ENCODE measurements around the gene ARFGEF2.

The ARFGEF2 gene

GRCh38 chr20:48903705-48904104, 17.8 kb upstream of the ARFGEF2 start:
- Histone ChIP-seq H3K27ac (ENCODE audit: low read depth, low read length) (no peak overlapping the region), H2BK5ac (ENCODE audit: low read length) (no peak overlapping the region), H3K23ac (ENCODE audit: low read length) (no peak overlapping the region), H3K36me3 (ENCODE audit: control insufficient read depth, insufficient read depth, low read length) (no peaks in the 10 kb centered on the region), H3K4ac (ENCODE audit: low read depth, low read length) (no peak overlapping the region), H3K56ac (ENCODE audit: low read length) (no peak overlapping the region), H2BK15ac (replicated peaks; ENCODE audit: low read depth) (no peak overlapping the region), H2AK5ac (ENCODE audit: low read length) (no peak overlapping the region), H3K79me1 (ENCODE audit: low read length) (no peaks in the 10 kb centered on the region), H3K27me3 (ENCODE audit: insufficient read depth, low read length, poor library complexity) (no peaks in the 10 kb centered on the region), H3K9ac (ENCODE audit: low read length) (no peak overlapping the region), H4K5ac (ENCODE audit: low read length) (no peak overlapping the region), H3K4me3 (ENCODE audit: low read length) (no peak overlapping the region), H3K4me2 (ENCODE audit: low read length) (no peak overlapping the region), H3K18ac (ENCODE audit: low read length) (no peak overlapping the region), H2BK120ac (ENCODE audit: low read depth, low read length) (no peak overlapping the region), H3K4me1 (ENCODE audit: control insufficient read depth, low read depth, low read length) (peaks cover 2% of the 10 kb centered on the region), H4K8ac (ENCODE audit: low read depth, low read length) (no peak overlapping the region), H3K79me2 (ENCODE audit: control insufficient read depth, insufficient read depth, low read length) (no peaks in the 10 kb centered on the region)
- DNase-seq = no peak
- WGBS (ENCODE audit: extremely low coverage, insufficient coverage, low lambda C conversion rate) = no CpG with 5 or more reads among the region's 10 CpGs

DNA sequence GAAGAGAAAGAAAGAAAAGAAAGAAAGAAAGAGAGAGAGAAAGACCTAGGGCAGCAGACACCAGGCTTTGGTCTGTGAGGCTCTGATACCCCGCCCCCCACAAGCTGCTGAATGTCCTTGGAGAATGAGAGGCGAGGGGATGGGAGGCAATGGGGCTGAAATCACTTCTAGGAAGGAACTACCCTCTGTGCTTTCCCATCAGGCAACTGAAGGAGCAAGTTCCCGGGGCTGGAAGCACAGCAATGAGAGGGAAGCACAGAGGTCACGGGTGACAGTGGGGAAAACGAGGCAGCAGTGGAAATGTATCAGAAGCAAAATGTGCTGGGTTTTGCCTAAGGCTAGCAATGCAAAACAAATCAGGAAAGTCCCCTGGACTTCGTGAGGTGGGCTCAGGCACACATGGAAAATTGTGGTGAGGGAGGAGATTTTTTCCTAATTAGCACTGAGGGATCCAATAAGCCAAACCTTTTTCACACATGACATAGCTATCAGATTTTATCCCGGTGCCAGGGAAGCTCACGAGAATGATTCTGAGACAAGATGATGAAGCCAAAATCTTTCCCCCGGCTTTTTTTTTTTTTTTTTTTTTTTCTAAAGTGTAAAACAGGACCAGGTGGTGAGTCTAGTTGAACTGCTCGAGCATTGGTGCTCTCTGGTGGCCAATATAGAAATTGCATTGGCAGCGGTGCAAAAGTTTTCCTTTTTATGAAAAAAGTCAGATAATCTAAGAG, 16.8 kb upstream of the ARFGEF2 start:
- H3K79me1 ChIP-seq (ENCODE audit: low read length) = no peaks in the 10 kb centered on the region
- H3K18ac ChIP-seq (ENCODE audit: low read length) = no peak overlapping the region
- H3K27ac ChIP-seq (ENCODE audit: low read depth, low read length) = no peak overlapping the region
- DNase-seq = peak; percentile 74
- H2BK15ac ChIP-seq (replicated peaks; ENCODE audit: low read depth) = no peak overlapping the region
- H3K9ac ChIP-seq (ENCODE audit: low read length) = peak overlapping the region; percentile 61
- no peak overlapping the region for H3K23ac ChIP-seq (ENCODE audit: low read length)
- H4K8ac ChIP-seq (ENCODE audit: low read depth, low read length) = no peak overlapping the region
- WGBS (ENCODE audit: extremely low coverage, insufficient coverage, low lambda C conversion rate) = no CpG with 5 or more reads among the region's 11 CpGs
- H2AK5ac ChIP-seq (ENCODE audit: low read length) = no peak overlapping the region
- H3K4me3 ChIP-seq (ENCODE audit: low read length) = no peak overlapping the region
- no peaks in the 10 kb centered on the region for H3K36me3 ChIP-seq (ENCODE audit: control insufficient read depth, insufficient read depth, low read length)
- H2BK5ac ChIP-seq (ENCODE audit: low read length) = peak overlapping the region; percentile 43
- H2BK120ac ChIP-seq (ENCODE audit: low read depth, low read length) = no peak overlapping the region
- H3K56ac ChIP-seq (ENCODE audit: low read length) = peak overlapping the region; percentile 82
- H3K4me1 ChIP-seq (ENCODE audit: control insufficient read depth, low read depth, low read length) = peaks cover 2% of the 10 kb centered on the region
- H3K4ac ChIP-seq (ENCODE audit: low read depth, low read length) = no peak overlapping the region
- H4K5ac ChIP-seq (ENCODE audit: low read length) = no peak overlapping the region
- H3K27me3 ChIP-seq (ENCODE audit: insufficient read depth, low read length, poor library complexity) = no peaks in the 10 kb centered on the region
- peak overlapping the region; percentile 49 for H3K4me2 ChIP-seq (ENCODE audit: low read length)
- no peaks in the 10 kb centered on the region for H3K79me2 ChIP-seq (ENCODE audit: control insufficient read depth, insufficient read depth, low read length)

DNA sequence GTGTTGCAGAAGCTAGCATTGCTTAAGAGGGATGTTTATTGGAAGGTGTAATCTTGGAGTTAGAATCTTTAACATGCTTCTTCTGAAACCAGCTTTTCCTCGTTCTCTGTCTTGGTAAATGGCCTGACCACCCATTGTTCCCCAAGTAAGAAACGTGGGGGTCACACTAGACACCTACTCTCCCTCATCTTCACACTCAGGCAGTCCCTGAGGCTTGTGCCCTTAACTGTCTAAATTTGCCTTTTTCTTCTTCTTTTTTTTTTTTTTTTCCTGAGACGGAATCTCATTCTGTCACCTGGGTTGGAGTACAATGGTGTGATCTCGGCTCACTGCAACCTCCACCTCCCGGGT, 16.2 kb upstream of the ARFGEF2 start:
- Histone ChIP-seq H3K4me2 (ENCODE audit: low read length) (no peak overlapping the region), H3K27me3 (ENCODE audit: insufficient read depth, low read length, poor library complexity) (no peaks in the 10 kb centered on the region), H3K27ac (ENCODE audit: low read depth, low read length) (no peak overlapping the region), H2BK5ac (ENCODE audit: low read length) (no peak overlapping the region), H4K5ac (ENCODE audit: low read length) (no peak overlapping the region), H3K4me1 (ENCODE audit: control insufficient read depth, low read depth, low read length) (peaks cover 2% of the 10 kb centered on the region), H3K79me2 (ENCODE audit: control insufficient read depth, insufficient read depth, low read length) (no peaks in the 10 kb centered on the region), H3K4me3 (ENCODE audit: low read length) (no peak overlapping the region), H2BK120ac (ENCODE audit: low read depth, low read length) (no peak overlapping the region), H3K36me3 (ENCODE audit: control insufficient read depth, insufficient read depth, low read length) (no peaks in the 10 kb centered on the region), H2AK5ac (ENCODE audit: low read length) (no peak overlapping the region), H2BK15ac (replicated peaks; ENCODE audit: low read depth) (no peak overlapping the region), H4K8ac (ENCODE audit: low read depth, low read length) (no peak overlapping the region), H3K18ac (ENCODE audit: low read length) (no peak overlapping the region), H3K23ac (ENCODE audit: low read length) (no peak overlapping the region), H3K9ac (ENCODE audit: low read length) (no peak overlapping the region), H3K56ac (ENCODE audit: low read length) (no peak overlapping the region), H3K79me1 (ENCODE audit: low read length) (no peaks in the 10 kb centered on the region), H3K4ac (ENCODE audit: low read depth, low read length) (no peak overlapping the region)
- no CpG with 5 or more reads among the region's 5 CpGs for WGBS (ENCODE audit: extremely low coverage, insufficient coverage, low lambda C conversion rate)
- DNase-seq = no peak

DNA sequence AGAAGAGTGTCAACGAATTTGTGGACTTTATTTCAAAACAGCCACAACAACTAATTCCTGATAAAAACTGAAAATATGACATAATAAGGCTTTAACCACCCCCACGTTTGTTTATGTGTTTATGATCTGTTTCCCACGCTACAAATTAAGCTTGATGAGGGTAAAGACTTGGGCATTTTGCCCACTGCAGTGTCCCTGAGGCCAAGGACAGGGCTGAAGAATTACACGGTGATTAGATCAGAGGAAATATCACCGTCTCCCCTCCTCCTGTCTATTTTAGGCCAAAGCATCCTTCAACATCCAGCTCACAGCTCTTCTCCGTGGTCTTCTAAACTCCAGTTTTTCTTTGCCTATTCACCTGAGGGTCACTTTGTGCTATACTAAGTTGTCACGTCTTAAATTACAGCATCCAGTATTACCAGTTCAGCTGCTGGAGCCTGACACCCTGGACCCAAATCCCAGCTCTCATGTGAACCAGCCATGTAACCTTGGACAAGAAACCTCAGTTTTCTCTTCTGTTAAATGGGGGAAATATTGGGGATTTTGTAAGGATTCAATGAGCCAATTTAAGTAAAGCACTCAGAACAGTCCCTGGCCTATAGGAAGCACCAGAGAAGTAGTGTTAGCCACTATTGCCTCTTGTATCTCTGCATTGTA, 15.2 kb upstream of the ARFGEF2 start:
- H3K4ac ChIP-seq (ENCODE audit: low read depth, low read length) = no peak overlapping the region
- no peak overlapping the region for H3K18ac ChIP-seq (ENCODE audit: low read length)
- no peak overlapping the region for H2AK5ac ChIP-seq (ENCODE audit: low read length)
- no peak overlapping the region for H4K5ac ChIP-seq (ENCODE audit: low read length)
- no peaks in the 10 kb centered on the region for H3K27me3 ChIP-seq (ENCODE audit: insufficient read depth, low read length, poor library complexity)
- no peak overlapping the region for H3K27ac ChIP-seq (ENCODE audit: low read depth, low read length)
- H3K79me1 ChIP-seq (ENCODE audit: low read length) = no peaks in the 10 kb centered on the region
- no peak overlapping the region for H3K9ac ChIP-seq (ENCODE audit: low read length)
- no peak overlapping the region for H2BK5ac ChIP-seq (ENCODE audit: low read length)
- H3K56ac ChIP-seq (ENCODE audit: low read length) = no peak overlapping the region
- no peak overlapping the region for H2BK120ac ChIP-seq (ENCODE audit: low read depth, low read length)
- H3K4me2 ChIP-seq (ENCODE audit: low read length) = no peak overlapping the region
- WGBS (ENCODE audit: extremely low coverage, insufficient coverage, low lambda C conversion rate) = no CpG with 5 or more reads among the region's 7 CpGs
- DNase-seq = no peak
- H3K4me3 ChIP-seq (ENCODE audit: low read length) = no peak overlapping the region
- peaks cover 2% of the 10 kb centered on the region for H3K4me1 ChIP-seq (ENCODE audit: control insufficient read depth, low read depth, low read length)
- H3K23ac ChIP-seq (ENCODE audit: low read length) = no peak overlapping the region
- H4K8ac ChIP-seq (ENCODE audit: low read depth, low read length) = no peak overlapping the region
- no peak overlapping the region for H2BK15ac ChIP-seq (replicated peaks; ENCODE audit: low read depth)
- no peaks in the 10 kb centered on the region for H3K36me3 ChIP-seq (ENCODE audit: control insufficient read depth, insufficient read depth, low read length)
- no peaks in the 10 kb centered on the region for H3K79me2 ChIP-seq (ENCODE audit: control insufficient read depth, insufficient read depth, low read length)

DNA sequence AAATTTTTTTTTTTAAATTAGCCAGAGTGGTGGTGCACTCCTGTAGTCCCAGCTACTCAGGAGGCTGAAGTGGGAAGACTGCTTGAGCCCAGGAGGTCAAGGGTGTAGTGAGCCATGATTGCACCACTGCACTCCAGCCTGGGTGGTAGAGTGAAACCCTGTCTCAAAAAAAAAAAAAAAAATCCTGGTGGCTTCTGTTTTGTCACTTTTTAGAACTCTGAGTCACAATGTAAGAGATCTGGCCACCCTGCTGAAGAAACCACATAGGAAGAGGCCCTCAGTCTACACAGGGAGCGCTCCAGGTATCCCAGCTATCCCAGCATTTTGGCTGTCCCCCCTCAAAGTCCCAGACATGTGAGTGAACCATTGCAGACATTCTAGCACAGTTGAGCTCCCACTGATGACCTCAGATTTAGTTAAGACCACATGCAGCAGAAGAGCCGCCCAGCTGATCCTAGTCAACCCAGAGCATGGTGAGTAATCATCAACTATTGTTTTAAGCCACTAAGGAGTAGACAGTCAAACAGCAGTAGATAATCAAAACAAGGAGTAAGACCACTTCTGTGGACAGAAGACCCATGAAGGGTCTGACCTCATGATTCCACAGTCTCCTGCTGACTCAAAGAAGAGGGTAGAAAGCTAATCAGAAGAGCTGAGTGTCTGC, 12.7 kb upstream of the ARFGEF2 start:
- Histone ChIP-seq H4K5ac (ENCODE audit: low read length) (no peak overlapping the region), H3K18ac (ENCODE audit: low read length) (no peak overlapping the region), H4K8ac (ENCODE audit: low read depth, low read length) (no peak overlapping the region), H2BK120ac (ENCODE audit: low read depth, low read length) (no peak overlapping the region), H3K23ac (ENCODE audit: low read length) (no peak overlapping the region), H3K79me2 (ENCODE audit: control insufficient read depth, insufficient read depth, low read length) (no peaks in the 10 kb centered on the region), H3K56ac (ENCODE audit: low read length) (no peak overlapping the region), H3K4me2 (ENCODE audit: low read length) (no peak overlapping the region), H3K4me1 (ENCODE audit: control insufficient read depth, low read depth, low read length) (peaks cover 2% of the 10 kb centered on the region), H3K27ac (ENCODE audit: low read depth, low read length) (no peak overlapping the region), H3K36me3 (ENCODE audit: control insufficient read depth, insufficient read depth, low read length) (no peaks in the 10 kb centered on the region), H2BK15ac (replicated peaks; ENCODE audit: low read depth) (no peak overlapping the region), H3K4ac (ENCODE audit: low read depth, low read length) (no peak overlapping the region), H2BK5ac (ENCODE audit: low read length) (no peak overlapping the region), H3K9ac (ENCODE audit: low read length) (no peak overlapping the region), H3K4me3 (ENCODE audit: low read length) (no peak overlapping the region), H2AK5ac (ENCODE audit: low read length) (no peak overlapping the region), H3K79me1 (ENCODE audit: low read length) (no peaks in the 10 kb centered on the region), H3K27me3 (ENCODE audit: insufficient read depth, low read length, poor library complexity) (no peaks in the 10 kb centered on the region)
- no CpG with 5 or more reads among the region's 2 CpGs for WGBS (ENCODE audit: extremely low coverage, insufficient coverage, low lambda C conversion rate)
- DNase-seq = no peak

Data from mesendoderm (in vitro differentiated cells).